Stimulated activated CD8-positive, alpha-beta memory T cell treated with anti-CD3 and anti-CD28 coated beads, Interleukin-4, amount 100 ng/mL, for 1 hour (primary cell): ENCODE results near the gene IGIP.
A peak's percentile ranks its signal among the peaks of the same experiment; 100 is the strongest.

Source experiments
- DNase-seq, 2 donors: peaks; one replicate each; pipeline ENCODE4 v3.0.0-alpha.2; 2020; ENCODE audit warnings: low read depth in 2 of 2, low spot score in 1 of 2

Gene IGIP

GRCh38 chr5:140111011-140111858 is 14.5 kb upstream of the IGIP start:
- no peak for DNase-seq

- no peak for DNase-seq
Observed at GRCh38 chr5:140111859-140112551, 13.7 kb upstream of the IGIP start.

GRCh38 chr5:140112685-140113179 is 13.0 kb upstream of the IGIP start:
- no peak for DNase-seq

DNA sequence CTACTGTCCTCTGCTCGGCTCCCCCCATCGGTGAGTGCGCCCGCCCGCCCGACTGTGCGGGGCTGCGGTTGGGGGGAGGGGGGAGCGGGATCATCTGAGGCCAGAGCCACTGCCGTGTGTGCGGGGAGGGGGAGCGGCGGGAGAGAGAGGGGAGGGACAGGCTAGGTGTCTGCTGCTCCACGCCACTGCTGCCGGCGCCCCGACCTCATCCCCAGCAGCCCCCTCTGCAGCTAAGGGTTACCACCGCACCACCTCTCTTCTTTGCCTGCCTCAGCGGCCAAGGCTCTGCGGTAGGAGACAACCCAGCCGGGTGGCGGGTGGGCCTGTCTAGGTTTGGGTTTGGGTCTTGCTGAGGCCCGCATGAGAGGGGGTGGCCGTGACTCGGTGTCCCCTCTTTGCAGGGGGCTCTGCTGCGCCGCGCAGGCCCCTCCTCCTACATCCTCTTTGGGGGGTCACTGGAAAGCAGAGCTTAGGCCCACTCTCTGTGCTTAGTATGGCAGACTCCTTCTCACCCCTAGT is 12.5 kb upstream of the IGIP start:
- DNase-seq: no peak

- DNase-seq: peak; percentile 95
Observed at GRCh38 chr5:140113699-140114263, 12.0 kb upstream of the IGIP start, which contains the start of gene PURA. PURA (plus strand) TSS chr5:140114109; CDS start chr5:140114182, 73 bp downstream.

- DNase-seq: peak in 1 of 2 donors; percentile 8
Observed at GRCh38 chr5:140114341-140115185, 11.2 kb upstream of the IGIP start.

DNA sequence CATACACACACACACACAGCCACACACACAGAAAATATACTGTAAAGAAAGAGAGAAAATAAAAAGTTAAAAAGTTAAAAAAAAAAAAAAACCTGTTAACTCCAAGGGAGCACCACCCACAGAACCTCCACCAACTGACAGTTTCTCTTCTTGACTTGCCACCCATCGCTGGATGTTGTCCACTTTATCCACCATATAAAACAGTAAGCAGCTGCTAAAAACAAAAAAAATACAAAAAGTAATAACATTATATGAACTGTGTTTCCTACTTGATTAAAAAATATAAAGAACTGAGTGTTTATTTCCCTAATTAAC is 10.6 kb upstream of the IGIP start:
- no peak for DNase-seq

GRCh38 chr5:140116716-140117115 is 9.0 kb upstream of the IGIP start:
- no peak for DNase-seq

DNA sequence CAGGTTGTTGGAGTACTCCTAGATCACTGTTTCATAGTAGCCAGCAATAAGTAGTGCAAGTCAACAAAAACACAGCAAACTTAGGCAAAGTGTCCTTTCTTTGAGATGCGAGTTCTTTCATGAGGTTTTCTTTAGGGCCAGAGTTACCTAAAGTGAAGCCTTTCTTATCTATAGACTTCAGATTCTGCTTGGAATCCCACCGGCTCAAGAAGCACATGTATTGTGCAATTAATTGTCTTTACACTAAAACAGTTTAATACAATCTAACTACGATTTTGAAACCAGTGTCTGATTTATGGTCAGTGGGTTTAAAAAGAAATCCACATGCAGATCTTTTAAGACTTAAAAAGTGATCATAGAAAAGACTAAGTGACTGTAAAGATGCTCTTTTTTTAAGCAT is 8.2 kb upstream of the IGIP start:
- no peak for DNase-seq

DNA sequence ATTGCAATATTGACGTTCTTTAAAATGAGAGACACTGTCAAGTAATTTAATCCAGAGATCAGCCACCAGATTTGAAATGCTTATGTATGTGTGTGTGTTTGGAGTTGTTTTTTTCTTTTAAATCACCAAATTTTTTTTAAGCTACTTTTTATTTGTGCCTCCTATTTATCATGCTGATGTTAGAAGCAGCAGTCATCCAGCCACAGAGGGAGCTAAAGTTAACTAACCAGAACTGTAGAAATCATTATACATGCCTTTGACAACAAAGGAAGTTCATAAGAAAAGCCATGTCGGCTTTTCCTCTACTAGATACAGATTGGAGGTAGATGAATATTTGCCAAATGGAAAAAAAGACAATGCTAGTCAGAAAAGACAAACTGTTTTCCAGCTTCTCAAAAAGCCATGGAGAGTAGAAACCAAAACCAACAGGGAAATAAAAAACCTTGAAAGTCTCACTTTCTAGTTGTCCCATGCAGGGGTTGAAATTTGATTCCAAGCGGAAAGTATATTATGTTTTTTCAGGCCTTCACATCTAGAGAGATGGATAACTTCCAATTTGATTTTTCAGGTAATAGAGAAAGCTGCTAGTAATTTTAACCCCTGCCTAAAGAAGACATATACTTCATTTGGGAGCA is 7.3 kb upstream of the IGIP start:
- no peak for DNase-seq

GRCh38 chr5:140126315-140127012 is 727 bp downstream of the IGIP start:
- no peak for DNase-seq

GRCh38 chr5:140128376-140128775 is 2.6 kb downstream of the IGIP start:
- no peak for DNase-seq

GRCh38 chr5:140130949-140131733 is 5.4 kb downstream of the IGIP start:
- DNase-seq: no peak

DNA sequence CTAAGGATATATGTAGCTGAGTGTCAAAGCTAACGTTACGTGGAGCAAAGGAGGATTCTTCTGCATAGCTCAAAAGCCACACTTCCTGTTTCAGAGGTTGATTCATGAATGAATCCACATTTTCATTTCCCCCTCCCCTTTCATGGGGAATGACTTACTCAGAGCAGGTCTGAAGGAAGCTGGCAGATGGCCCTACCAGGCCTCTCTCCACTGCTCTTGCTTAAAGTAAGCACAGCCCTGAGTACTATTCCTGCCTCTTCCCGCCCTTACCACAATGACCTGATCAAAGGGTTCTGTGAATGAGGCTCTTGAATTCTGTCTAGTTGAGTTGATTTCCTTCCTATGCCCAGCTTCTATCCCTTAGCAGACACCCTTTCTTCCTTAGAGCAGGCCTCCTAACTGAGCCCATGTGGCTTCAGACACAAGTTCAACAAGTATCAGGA is 6.3 kb downstream of the IGIP start:
- no peak for DNase-seq

DNA sequence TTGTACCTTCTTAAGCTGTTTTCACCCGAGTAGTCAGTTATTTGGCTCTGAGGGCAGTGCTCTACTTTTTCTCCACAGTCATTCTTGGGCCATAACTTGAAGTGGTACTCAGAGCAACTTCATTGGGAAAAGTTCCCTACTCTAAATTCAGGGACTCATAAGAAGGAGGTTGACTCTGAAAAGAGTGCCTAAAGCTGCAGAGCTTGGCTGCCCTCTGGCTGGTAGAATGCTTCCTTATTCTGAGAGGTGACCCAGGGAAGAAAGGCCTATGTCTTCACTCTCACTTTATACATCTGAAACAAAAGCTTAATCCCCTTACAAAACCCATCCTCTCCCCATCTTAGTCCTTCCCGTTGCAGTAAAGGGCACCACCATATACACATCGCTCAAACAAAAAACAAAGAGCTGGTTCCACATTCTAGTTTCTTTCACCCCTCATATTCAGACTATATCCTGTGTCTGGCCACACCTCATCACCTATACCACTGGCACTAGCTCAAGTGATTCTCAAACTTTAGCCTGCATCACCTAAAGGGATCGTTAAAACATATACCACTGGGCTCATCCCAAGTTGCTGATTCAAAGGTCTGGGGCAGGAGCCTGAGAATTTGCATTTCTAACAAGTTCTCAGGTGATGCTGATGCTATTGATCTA is 7.9 kb downstream of the IGIP start:
- no peak for DNase-seq

- DNase-seq: no peak
Observed at GRCh38 chr5:140134277-140134935, 8.7 kb downstream of the IGIP start.

DNA sequence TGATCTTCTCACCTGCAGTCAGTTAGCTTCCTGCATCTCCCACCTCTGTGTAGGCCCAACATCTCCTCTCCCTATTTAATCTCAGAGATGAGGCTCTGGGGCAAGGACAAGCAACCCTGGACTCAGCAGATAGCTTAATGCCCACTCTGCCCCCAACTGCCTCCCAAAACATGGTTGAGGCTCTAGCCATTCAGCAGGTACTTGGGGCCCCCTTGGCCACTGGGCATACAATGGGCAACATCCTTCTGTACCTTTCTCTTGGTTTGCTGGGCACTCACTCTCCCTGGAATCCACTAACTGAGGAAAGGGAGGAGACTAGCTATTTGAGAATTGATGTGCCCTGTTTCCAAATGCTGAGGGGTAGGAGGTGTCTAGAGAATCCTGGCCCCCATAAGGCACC is 9.4 kb downstream of the IGIP start:
- no peak for DNase-seq

- DNase-seq: no peak
Observed at GRCh38 chr5:140136624-140137023, 10.9 kb downstream of the IGIP start.
